ENCODE results near the gene HOXA11.
A peak's percentile ranks its signal among the peaks of the same experiment; 100 is the strongest.

Gene HOXA11

DNA sequence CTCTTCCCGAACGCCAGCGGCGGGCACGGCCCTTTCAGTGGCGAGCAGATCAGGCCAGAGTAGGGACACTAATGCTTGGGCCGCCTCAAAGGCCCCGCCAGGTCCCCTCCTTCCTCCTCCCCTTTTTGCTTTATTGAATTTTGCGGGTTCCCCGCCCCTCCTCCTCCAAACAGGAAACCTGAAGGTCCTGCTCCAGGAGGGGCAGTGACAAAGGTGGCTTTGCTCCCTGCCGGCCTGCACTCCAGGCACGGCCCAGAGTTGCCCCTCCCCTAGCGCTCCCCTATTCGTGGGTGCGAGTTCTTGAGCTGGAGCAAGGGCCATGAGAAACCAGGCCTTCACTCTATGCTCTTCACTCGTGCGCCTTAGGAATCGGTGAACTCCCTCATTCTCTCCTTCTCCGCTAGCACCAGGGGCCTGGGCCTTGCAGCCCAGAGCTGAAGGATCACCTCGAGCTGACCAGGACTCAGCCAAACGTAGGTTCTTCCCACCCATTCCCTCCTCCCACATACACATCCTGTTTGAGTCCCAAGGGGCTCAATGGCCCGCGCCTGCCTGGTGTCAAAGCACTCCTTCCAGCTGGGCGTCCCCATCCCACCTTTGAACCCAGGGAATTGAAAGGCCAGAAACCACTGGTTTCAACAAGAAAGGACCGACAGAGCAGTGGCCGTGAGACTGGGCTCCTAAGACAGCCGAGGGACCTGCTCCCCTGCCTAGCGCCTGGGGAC, 36.8 kb downstream of the HOXA11 start:
- Mint-ChIP-seq H3K36me3 (ENCODE audit: insufficient read depth) (peaks cover 7% of the 10 kb centered on the region), H3K27ac (no peak overlapping the region), H3K27me3 (peaks cover 68 to 85% of the 10 kb centered on the region in 2 donors), H3K4me3 (peak overlapping the region; percentile 59 to 63), H3K9me3 (no peaks in the 10 kb centered on the region), H3K4me1 (ENCODE audit: low read depth in 2 of 2) (peaks cover 23 to 24% of the 10 kb centered on the region in 2 donors)
- no peak for ATAC-seq (replicated peaks)
- DNase-seq = no peak

GRCh38 chr7:27147199-27148030, 37.6 kb downstream of the HOXA11 start, which contains the start of gene HOXA6:
HOXA6 (minus strand) TSS chr7:27147774; CDS start chr7:27147749, 25 bp downstream.
- H3K9me3 Mint-ChIP-seq = no peaks in the 10 kb centered on the region
- H3K27me3 Mint-ChIP-seq = peaks cover 65 to 84% of the 10 kb centered on the region in 2 donors
- H3K27ac Mint-ChIP-seq = no peak within 1 kb of the TSS
- peaks cover 23 to 24% of the 10 kb centered on the region in 2 donors for H3K4me1 Mint-ChIP-seq (ENCODE audit: low read depth in 2 of 2)
- no peak for DNase-seq
- H3K36me3 Mint-ChIP-seq (ENCODE audit: insufficient read depth) = peaks cover 7% of the 10 kb centered on the region
- no peak for ATAC-seq (replicated peaks)
- H3K4me3 Mint-ChIP-seq = peak within 1 kb of the TSS; percentile 59 to 63

GRCh38 chr7:27146491-27147198, 38.4 kb downstream of the HOXA11 start:
- no peak for ATAC-seq (replicated peaks)
- H3K4me1 Mint-ChIP-seq (ENCODE audit: low read depth in 2 of 2) = peaks cover 16 to 17% of the 10 kb centered on the region in 2 donors
- peaks cover 62 to 84% of the 10 kb centered on the region in 2 donors for H3K27me3 Mint-ChIP-seq
- DNase-seq = no peak
- no peaks in the 10 kb centered on the region for H3K9me3 Mint-ChIP-seq
- H3K36me3 Mint-ChIP-seq (ENCODE audit: insufficient read depth) = peaks cover 3% of the 10 kb centered on the region
- H3K4me3 Mint-ChIP-seq = no peak overlapping the region
- H3K27ac Mint-ChIP-seq = no peak overlapping the region

- Mint-ChIP-seq H3K36me3 (ENCODE audit: insufficient read depth) (no peaks in the 10 kb centered on the region), H3K27ac (no peak overlapping the region), H3K27me3 (peaks cover 58 to 83% of the 10 kb centered on the region in 2 donors), H3K4me1 (ENCODE audit: low read depth in 2 of 2) (peaks cover 10% of the 10 kb centered on the region in 2 donors), H3K9me3 (no peaks in the 10 kb centered on the region), H3K4me3 (no peak overlapping the region)
- ATAC-seq (replicated peaks) (no peak), DNase-seq (no peak)
Observed at GRCh38 chr7:27145914-27146412, 39.1 kb downstream of the HOXA11 start.

DNA sequence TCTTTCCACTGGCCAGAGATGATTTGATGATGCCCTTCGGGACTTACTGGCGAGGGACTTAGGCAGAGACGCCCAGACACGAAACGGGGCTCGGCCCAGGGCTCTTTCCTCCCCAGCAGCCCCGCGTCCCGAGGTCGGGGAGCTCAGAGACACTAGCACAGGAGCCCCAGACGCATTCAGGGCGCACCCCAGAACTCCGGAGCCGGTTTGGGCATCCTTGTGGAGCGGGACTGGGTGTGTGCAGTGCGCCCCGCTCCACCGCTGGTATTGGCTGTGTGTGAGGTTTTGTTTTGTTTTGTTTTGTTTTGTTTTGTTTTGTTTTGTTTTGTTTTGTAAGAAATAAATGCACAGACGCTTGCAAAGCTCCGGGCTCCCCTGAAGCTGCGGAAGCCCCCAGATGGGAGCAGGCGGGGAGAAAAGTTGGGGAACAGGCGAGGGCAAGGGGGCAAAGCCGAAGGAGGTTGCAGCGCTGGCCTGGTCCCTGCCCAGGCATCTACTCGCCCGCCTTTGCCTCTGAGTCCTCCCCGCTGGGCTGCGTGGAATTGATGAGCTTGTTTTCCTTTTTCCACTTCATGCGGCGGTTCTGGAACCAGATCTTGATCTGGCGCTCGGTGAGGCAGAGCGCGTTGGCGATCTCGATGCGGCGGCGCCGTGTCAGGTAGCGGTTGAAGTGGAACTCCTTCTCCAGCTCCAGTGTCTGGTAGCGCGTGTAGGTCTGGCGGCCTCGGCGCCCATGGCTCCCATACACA, 39.7 kb downstream of the HOXA11 start:
- H3K9me3 Mint-ChIP-seq = no peaks in the 10 kb centered on the region
- ATAC-seq (replicated peaks) (no peak), DNase-seq (no peak)
- H3K4me1 Mint-ChIP-seq (ENCODE audit: low read depth in 2 of 2) = peaks cover 4 to 5% of the 10 kb centered on the region in 2 donors
- H3K27ac Mint-ChIP-seq = no peak overlapping the region
- H3K36me3 Mint-ChIP-seq (ENCODE audit: insufficient read depth) = no peaks in the 10 kb centered on the region
- peaks cover 51 to 77% of the 10 kb centered on the region in 2 donors for H3K27me3 Mint-ChIP-seq
- H3K4me3 Mint-ChIP-seq = no peak overlapping the region

DNA sequence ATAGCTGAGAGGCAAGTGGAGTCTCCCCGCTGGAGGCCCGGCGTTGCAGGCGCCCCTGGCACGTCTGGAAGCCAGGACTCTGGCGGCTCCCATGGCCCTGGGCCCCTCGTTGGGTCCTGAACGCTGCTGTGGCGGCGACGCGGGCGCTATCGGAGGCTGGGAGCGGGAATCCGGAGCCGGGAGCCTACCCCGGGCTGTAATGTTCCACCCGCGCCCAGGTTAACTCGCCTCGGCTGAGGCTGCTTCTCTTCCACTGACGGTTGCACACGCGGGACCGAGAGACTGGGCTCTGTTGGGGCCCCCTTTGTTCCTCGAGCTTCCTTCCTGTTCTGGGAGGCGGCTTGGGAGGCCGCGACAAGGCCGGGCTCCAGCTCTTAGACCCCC, 40.3 kb downstream of the HOXA11 start:
- H3K27ac Mint-ChIP-seq = no peak overlapping the region
- no peak overlapping the region for H3K4me3 Mint-ChIP-seq
- H3K9me3 Mint-ChIP-seq = no peaks in the 10 kb centered on the region
- H3K4me1 Mint-ChIP-seq (ENCODE audit: low read depth in 2 of 2) = peaks cover 2 to 3% of the 10 kb centered on the region in 2 donors
- DNase-seq (no peak), ATAC-seq (replicated peaks) (no peak)
- peaks cover 49 to 71% of the 10 kb centered on the region in 2 donors for H3K27me3 Mint-ChIP-seq
- no peaks in the 10 kb centered on the region for H3K36me3 Mint-ChIP-seq (ENCODE audit: insufficient read depth)

- no peak overlapping the region for H3K4me3 Mint-ChIP-seq
- peaks cover 2 to 3% of the 10 kb centered on the region in 2 donors for H3K4me1 Mint-ChIP-seq (ENCODE audit: low read depth in 2 of 2)
- H3K9me3 Mint-ChIP-seq = no peaks in the 10 kb centered on the region
- H3K27ac Mint-ChIP-seq = no peak overlapping the region
- peaks cover 49 to 67% of the 10 kb centered on the region in 2 donors for H3K27me3 Mint-ChIP-seq
- ATAC-seq (replicated peaks) (no peak), DNase-seq (no peak)
- no peaks in the 10 kb centered on the region for H3K36me3 Mint-ChIP-seq (ENCODE audit: insufficient read depth)
Observed at GRCh38 chr7:27143950-27144780, 40.9 kb downstream of the HOXA11 start.

DNA sequence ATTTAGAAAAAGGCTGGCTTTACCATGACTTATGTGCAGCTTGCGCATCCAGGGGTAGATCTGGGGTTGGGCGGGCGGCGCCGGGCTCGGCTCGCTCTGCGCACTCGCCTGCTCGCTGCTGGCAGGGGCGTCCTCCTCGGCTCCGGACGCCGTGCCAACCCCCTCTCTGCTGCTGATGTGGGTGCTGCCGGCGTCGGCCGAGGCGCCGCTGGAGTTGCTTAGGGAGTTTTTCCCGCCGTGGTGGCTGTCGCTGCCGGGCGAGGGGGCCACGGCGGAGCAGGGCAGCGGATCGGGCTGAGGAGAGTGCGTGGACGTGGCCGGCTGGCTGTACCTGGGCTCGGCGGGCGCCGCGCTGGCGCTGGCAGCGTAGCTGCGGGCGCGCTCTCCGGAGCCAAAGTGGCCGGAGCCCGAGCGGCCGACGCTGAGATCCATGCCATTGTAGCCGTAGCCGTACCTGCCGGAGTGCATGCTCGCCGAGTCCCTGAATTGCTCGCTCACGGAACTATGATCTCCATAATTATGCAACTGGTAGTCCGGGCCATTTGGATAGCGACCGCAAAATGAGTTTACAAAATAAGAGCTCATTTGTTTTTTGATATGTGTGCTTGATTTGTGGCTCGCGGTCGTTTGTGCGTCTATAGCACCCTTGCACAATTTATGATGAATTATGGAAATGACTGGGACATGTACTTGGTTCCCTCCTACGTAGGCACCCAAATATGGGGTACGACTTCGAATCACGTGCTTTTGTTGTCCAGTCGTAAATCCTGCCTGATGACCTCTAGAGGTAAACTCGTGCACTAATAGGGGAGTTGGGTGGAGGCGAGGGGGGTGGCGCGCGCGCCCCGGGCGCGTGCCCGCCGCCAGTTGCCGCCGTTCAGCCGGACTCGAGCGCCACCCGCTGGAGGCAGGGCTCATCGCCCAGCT, 41.7 kb downstream of the HOXA11 start, which contains the start of gene HOXA5:
TSS of gene HOXA5 (minus strand) at position 659 of the 927 bp plus-strand sequence. CDS start at position 585, 74 bp downstream.
- Mint-ChIP-seq H3K4me1 (ENCODE audit: low read depth in 2 of 2) (peaks cover 2 to 3% of the 10 kb centered on the region in 2 donors), H3K4me3 (no peak within 1 kb of the TSS), H3K27me3 (peaks cover 50 to 66% of the 10 kb centered on the region in 2 donors), H3K9me3 (no peaks in the 10 kb centered on the region), H3K27ac (no peak within 1 kb of the TSS), H3K36me3 (ENCODE audit: insufficient read depth) (no peaks in the 10 kb centered on the region)
- no peak for ATAC-seq (replicated peaks)
- no peak for DNase-seq

- Mint-ChIP-seq H3K9me3 (no peaks in the 10 kb centered on the region), H3K27ac (no peak overlapping the region), H3K4me1 (ENCODE audit: low read depth in 2 of 2) (no peaks in the 10 kb centered on the region), H3K36me3 (ENCODE audit: insufficient read depth) (no peaks in the 10 kb centered on the region), H3K4me3 (no peak overlapping the region), H3K27me3 (peaks cover 52 to 66% of the 10 kb centered on the region in 2 donors)
- DNase-seq (no peak), ATAC-seq (replicated peaks) (no peak)
Observed at GRCh38 chr7:27142580-27143022, 42.4 kb downstream of the HOXA11 start.

DNA sequence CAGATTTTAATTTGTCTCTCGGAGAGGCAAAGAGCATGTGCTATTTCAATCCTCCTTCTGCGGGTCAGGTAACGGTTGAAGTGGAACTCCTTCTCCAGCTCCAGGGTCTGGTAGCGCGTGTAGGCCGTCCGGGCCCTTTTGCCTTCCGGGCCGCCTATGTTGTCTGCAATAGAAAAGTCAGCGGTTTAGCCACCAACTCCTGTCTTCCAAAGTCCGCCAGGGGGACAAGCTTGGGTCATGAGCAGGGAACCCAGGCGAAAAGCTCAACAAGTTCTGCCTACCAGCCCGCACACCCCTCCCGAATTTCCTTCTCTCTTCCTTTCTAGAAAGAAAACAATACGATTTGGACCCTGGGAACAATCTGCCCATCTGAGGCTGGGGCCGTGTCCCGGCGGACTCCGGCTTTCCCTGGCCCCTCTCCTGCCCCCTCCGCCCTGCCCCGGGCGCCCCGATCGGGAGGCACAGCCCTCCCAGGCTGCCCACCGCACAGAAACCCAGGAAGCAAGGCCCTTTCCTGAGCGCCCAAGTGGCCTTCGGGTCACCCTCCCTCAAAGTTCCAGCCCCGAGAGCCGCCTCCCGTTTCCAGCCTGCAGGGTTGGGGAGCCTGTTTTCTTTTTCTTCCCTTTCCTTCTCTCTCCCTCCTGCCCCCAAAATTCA, 43.0 kb downstream of the HOXA11 start:
- Mint-ChIP-seq H3K27me3 (peaks cover 53 to 66% of the 10 kb centered on the region in 2 donors), H3K36me3 (ENCODE audit: insufficient read depth) (no peaks in the 10 kb centered on the region), H3K9me3 (no peaks in the 10 kb centered on the region), H3K4me3 (no peak overlapping the region), H3K27ac (no peak overlapping the region), H3K4me1 (ENCODE audit: low read depth in 2 of 2) (no peaks in the 10 kb centered on the region)
- DNase-seq (no peak), ATAC-seq (replicated peaks) (no peak)
